DMS153 treated with DMSO at 0.1 percent for 48 hours (cell line): ENCODE data around the gene CSRNP3.

ENCODE experiments used
- DNase-seq: peaks from one replicate; lab custom pipeline; 2025; ENCODE audit not compliant: unreplicated experiment; lab: John Stamatoyannopoulos, UW

Gene CSRNP3, protein sequence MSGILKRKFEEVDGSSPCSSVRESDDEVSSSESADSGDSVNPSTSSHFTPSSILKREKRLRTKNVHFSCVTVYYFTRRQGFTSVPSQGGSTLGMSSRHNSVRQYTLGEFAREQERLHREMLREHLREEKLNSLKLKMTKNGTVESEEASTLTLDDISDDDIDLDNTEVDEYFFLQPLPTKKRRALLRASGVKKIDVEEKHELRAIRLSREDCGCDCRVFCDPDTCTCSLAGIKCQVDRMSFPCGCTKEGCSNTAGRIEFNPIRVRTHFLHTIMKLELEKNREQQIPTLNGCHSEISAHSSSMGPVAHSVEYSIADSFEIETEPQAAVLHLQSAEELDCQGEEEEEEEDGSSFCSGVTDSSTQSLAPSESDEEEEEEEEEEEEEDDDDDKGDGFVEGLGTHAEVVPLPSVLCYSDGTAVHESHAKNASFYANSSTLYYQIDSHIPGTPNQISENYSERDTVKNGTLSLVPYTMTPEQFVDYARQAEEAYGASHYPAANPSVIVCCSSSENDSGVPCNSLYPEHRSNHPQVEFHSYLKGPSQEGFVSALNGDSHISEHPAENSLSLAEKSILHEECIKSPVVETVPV

DNA sequence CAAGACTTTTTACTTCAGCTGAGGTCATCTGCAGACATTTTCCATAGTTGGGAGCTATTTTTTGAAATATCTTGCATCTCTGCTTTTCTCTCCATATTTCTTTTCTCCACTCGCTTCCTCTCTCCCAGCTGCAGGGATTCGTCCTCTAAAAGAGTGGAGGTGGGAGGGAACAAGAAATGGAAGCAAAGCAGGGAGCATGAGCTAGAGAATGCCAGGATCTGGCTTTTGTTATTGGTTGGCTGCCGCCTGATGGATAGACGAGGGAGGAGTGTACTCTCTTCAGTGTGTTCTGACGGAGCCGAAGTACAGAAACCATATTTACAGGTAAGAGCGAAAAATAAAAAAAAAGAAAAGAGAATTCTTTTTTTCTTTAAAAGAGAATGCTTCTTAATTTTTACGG, at the start of gene CSRNP3:
CSRNP3 (plus strand) TSS at position 282 of the 400 bp plus-strand sequence. CDS start 125,368 bp downstream, outside the sequence.
- peak; percentile 93 for DNase-seq

DNA sequence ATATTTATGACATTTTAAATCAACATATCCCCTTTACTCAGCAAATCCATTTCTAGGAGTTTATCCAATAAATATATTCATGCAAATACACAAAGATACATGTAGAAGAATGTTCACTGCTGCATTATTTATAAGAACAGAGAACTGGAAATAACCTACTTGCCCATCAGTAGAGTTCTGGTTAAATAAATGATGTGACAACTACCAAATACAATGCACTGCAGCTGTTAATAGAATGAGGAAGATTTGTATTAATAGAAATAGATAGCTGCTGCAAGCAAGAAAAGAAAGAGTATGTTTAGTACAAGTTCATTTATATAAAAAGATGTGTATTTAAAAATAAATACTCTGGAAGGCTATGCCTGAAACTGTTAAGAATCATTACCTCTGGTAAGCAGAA, 49.3 kb upstream of the CSRNP3 start:
- no peak for DNase-seq

DNA sequence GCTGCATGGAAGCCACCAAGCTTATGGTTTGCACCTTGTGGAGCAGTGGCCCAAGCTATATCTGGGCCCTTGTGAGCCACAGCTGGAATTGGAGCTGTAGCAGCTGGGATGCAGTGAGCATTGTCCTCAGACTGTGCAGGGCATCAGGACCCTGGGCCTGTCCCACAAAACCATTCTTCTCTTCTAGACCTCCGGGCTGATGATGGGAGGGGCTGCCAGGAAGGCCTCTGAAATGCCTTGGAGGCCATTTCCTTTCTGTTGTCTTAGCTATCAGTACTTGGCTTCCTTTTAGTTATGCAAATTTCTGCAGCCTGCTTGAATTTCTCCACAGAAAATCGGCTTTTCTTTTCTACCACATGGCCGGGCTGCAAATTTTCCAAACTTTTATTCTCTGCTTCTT, 46.4 kb upstream of the CSRNP3 start:
- DNase-seq: no peak

DNA sequence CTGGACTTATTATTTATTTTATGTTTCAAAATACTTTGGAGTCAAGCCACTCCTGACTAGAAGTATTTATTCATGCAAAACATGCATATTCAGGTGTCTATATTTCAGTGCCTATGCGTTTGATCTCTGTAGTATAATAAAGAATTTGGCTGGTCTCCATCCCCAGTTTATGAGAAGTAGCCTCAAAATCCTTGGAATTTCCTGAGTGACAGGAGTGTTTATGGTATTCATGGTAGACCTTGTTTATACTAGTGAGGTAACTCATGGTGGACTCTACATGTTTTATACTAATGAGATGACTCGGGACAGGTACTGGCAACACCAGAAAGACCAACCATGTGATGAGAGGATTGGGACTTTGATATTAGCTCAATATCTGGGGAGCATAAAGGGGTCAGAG, 43.9 kb upstream of the CSRNP3 start:
- no peak for DNase-seq

DNA sequence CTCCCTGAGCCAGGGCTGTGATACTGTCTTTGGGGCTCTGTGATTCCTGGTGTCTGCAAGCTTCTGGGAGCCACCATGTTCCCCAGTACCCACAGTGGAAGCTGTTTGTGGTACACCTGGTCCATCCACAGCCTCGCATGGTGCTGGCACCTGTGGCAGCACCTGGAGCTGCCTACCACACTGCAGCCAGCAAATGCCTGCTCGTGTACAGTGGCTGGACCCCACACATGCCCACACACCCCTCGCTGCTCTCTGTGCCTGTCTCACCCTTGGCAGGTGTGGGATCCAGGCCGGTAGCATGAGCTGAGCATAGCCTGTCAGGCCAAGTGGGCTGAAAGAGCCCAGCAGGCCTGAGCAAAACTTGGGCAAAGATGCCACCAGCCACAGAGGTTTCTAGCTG, 41.8 kb upstream of the CSRNP3 start:
- DNase-seq: no peak

DNA sequence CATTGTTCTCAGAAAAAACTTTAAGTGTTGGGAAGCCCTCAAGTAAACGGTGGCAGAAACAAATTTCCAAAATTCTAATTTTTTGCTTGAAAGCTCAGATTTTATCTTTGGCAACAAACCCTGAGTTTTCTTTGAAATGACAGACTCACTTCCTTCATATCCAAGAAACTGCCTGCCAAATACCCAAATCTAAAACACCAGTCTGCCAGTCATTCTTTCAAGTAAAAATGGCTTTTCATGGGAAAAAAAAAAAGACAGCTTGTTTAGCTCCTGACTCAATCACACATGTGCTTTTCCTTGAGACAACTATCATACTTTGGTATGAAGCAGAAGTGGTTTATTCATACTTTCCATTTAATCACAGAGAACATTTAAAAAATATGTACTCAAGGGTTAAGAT, 40.6 kb upstream of the CSRNP3 start:
- DNase-seq: no peak

DNA sequence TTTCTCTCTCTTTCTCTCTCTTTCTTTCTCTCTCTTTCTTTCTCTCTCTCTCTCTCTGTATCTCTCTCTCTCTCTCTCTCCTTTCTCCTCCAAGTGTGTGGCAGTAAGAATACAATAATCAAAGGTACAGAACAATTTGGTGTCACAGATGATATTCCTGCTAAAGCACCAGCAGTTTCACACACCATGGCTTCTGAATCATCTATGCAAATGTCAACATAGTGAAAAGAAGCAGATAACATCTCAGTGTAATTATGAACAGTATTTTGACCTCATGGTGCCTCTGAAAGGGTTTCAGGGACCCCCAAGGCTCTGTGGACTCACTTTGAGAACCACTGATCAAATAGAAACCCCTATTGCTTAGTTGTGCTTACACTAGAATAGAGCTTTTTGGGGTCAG, 38.5 kb upstream of the CSRNP3 start:
- no peak for DNase-seq

DNA sequence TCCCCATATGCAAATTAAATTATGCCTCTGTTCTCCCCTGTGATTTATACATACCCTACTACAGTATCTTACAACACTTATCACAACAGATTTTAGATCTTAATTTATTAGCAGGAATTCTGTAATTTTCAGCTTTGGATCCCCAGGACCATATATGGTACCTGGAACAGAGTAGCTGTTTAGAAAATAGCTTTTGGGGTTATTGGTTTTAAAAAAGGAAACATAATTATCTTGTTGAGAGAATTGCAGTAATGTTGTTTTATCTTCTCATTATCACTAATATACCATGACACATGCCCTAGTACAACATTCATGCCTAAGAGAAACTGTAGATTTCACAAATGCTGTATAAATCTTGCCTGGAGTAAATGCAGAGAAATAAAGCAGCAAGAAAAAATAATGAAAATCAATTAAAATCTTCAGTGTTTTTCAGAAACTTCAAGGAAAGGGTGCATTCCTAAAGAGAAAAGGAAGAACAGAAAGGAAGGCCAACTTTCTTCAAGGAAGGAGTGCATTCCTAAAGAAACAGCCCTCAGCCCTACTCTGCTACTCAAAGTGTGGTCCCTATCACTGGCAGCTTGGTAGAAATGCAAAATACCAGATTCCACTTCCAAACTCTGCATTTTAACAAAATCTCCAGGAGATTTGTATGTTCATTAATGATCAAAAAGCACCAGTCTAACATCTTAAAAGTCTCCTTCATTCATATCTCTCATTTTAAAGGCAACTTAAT, 37.1 kb upstream of the CSRNP3 start:
- DNase-seq: no peak

DNA sequence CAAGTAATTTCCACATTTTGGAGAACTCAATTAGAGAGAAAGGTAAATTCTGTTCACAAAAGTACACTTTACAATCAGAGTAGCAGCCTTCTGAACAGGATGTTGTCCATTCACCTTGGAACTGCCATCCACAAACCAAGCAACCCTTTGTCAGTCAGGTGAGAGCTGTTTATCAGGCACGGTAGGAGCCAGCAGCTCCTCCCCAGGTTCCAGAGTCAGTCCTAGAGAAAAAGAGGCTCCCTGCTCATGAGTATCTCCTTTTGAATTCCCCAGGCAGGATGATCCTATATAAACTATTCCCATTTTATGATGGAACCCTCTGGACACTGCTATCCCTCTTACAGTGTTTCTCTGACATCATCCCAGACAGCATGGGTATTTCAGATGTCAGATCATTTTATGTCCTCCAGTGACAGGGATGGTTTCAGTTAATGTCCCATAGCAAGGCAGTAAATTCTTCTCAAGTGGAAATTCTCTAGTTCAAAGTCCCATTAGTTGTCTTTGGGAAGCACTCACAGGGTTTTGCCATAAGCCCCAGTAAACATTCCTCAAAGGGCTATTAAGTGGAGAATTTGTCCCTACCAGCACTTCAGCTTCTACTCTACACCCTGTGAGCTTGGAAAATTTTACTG, 34.5 kb upstream of the CSRNP3 start:
- DNase-seq: no peak

DNA sequence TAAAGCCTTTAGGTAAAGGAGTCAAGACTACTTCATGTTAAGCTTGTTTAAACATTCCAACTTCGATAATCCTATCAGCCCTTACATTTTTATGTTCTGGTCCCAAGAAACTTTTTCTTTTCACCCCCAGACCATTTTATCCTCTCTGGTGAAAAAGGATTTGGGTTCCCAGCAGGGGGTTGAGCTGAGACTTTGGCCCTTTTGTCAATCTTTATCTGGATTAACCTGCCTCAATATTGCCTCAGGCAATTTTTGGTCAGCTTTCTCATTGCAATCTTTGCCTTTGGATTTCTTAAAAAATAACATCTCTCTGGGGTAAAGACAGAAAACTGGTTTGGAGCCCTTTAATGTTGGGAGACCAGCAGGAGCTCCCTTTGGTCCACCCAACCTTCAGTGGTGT, 33.9 kb upstream of the CSRNP3 start:
- no peak for DNase-seq

DNA sequence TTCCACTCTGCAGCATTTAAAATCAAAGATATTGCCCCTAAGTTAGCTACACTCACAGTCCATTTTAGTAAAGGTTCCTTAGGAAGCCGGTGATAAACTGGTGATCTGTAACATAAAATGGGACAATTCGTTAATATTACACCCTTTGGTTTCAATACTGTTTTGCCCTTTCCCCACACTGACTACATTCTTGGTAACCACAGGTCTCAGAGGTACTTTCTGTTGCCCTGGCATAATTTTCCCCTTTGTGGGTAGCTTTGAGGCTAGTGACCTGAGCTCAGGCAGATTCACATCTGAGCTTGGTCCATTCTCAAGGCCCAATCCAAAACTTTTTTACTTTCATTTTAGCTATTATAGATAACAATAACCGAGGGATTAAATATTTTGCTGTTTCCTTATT, 32.9 kb upstream of the CSRNP3 start:
- no peak for DNase-seq

DNA sequence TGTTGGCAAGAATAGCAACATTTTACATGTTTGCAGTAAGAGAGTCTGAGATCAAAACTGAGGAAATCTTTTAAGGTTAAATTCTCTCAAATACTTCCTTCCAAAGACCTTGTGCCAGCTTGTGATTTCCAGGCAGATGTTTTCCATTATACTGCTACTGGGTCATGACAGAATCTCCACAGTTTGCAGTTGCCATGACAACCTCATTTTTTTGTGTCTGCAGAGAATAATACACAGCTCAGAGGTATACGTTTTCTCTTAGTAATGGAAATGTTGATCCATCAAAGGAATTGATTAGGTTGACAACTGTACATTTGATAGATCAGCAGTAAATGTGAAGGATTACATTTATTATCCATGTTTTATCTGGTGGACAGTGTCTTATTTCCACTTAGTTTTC, 29.1 kb upstream of the CSRNP3 start:
- DNase-seq: no peak

DNA sequence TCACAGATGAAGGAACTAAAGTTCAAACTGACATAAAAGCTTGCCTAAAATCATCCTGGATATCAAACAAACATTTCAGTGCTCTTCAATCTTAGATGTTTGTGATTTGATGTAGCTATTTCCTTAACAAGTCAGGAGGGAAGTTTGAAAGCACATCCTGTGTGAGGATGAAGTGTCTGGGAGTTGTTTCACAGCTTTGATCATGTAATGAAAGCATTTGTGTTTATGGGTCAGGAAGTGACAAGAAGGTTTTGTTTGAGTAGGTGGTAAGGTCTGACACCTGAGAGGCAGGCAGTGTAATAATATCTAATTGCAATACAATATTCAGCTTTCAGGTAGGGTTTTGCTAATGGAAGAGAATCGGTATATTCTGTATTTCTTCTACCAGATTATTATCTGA, 26.0 kb upstream of the CSRNP3 start:
- peak; percentile 20 for DNase-seq

DNA sequence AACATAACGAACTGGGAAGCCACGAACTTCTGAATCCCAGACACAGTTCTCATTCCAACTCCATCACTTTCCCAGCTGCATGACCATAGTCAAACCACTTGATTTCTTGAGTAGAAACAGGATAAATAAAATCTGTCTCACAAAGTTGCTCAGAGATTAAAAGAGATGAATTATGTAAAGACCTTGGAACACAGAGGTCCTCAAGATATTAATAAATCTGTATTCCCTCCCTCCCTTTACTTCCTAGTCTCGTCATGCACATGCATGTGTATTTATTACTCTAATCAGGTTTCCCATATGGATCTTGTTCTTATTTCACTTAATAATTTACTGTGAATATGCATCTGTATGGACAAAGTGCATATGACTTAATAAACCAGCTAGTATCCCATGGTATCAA, 21.1 kb upstream of the CSRNP3 start:
- DNase-seq: no peak

DNA sequence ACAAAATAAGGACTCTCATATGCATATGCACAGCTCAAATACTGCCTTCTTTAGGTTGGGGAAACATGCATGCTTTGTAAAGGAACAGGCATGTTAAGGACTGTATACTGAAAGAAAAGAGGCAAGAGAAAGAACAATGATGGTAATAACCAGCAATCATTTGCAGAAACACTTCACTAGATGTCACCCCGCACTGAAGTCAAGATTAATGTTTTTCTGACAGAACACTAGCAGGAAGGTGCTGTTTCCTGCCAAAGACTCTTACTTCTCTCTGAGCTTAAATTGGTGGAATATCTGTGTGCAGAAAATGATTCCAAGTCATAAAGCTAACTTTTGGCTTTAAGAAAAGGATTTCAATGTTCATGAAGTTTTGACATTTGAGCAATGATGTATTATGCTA, 19.3 kb upstream of the CSRNP3 start:
- peak; percentile 51 for DNase-seq

DNA sequence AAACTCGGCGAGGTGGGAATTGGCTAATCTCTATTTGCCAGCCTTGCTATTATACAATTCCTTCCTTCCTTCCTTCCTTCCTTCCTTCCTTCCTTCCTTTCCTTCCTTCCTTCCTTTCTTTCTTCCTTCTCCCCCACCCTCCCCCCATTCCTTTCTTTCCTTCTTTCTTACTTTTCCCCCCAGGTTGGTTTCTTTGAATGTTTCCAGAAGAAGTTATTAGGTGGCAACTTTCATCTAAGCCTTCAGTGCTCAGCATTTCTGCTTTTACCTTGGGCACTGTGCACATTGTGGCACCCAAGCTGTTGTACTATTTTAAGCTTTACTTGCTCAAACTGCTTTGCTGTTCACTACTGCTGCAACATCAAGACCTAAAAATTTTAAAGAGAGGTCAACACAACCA, 17.2 kb upstream of the CSRNP3 start:
- DNase-seq: no peak

DNA sequence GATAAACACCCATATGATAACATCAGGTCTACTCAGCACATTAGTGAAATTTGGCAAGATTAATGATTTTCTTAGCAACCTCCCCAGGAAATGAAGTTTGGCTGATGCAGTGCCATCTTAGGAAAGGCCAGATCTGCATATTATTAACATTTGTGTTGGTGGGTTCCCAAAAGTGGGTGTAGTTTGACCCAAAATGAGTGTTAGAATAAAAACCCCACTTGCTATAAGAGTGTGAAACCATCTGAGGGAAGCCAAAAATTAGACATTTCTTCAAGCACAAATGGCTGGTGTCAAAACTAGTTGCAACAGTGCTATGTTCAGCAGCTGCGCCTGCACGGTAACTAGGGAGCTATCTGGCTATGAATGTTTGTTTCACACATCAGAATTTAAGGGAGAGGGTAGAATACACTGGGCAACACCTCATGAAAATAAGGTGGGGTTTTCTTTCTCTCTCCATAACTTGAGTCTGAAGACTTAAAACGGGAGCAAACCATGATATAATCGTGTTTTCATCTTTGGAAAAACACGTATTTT, 15.9 kb upstream of the CSRNP3 start:
- no peak for DNase-seq

DNA sequence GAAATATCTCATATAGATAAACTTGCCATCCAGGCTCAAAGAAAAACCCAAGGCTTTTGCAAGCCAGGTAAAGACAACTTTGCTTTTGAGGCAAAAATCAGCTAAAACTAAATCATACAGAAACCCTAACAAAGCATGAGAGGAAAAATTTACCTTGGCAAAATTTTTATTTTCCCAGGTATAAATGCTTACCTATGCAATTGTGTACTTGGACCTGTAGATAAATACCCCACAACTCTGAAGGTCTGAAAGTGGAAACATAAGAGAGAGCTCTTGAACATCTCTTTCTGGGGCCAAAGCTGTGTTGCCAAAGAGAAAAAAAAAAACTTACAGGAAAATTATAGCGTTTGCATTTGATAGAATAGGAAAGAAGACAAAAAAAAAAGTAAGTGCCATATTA, 14.6 kb upstream of the CSRNP3 start:
- no peak for DNase-seq

DNA sequence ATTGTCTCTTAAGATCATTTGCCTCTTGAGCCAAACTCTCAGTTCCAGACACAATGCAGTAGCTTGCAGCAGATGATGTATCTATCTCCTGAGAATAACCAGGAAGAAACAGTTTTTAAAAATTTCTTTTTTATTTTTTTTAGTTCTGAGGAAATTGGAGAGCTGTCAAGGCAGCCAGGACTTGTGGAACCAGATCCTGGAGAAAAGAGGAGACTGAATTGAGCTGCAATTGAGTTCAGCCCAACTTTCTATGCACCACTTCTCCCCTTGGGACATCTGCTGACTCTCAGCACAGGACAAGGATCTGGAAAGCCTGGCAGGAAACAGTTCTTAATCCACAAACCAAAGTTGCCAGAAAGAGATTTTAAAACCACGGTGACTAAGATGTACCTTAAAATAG, 13.5 kb upstream of the CSRNP3 start:
- no peak for DNase-seq

DNA sequence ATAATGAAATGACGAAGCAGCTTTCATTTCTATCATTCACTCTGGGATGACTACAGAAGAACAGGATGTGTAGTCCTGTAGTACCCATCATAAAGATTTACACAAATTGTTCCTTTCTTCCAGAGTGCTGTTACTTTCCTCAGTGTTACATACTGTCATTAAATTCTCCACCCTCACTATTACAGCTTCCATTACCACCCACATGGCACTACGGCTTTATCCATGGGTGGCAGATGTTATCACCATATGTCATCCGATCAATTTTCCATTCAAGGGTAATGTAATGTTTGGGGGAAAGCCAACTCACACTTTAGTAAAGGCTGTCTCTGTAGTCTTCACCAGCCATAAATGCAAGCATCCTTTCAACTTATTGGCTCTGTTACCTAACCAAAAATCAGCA, 7.1 kb upstream of the CSRNP3 start:
- peak; percentile 72 for DNase-seq

DNA sequence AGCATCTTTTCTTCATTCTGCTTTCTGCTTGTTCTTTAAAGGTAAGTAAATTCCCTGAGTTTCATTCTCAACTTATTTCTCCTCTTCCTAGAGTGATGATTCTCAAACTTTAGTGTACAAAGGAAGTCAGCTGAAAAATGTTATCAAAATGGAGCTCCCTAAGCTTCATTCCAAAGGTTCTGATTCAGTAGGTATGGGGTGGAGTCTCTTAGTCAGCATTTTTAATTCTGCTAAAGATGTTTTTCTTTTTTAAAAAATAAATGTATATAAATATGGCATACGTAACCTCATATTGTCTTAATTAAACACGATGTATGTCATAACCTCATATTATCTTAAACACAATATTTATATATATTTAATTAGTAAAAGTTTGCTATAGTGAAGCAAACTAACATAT, 3.1 kb upstream of the CSRNP3 start:
- no peak for DNase-seq

DNA sequence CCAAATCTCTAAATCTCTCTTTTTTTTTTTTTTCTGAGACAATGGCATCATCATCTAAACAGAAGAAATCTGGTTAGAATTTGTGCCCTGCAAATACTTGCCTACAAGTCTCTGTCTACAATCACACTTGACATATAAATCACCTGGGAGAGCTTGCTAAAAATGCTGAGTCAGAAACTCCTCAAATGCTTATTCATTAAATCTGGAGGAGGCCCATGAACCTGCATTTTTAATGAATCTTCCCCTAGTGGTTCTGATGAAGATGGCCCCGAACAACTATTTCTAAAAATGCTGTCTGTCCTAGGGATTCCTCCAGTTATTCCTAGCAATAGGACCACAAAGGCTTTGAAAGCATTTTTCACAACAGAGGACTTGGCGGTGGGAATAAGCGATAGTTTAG, 1.6 kb upstream of the CSRNP3 start:
- no peak for DNase-seq
